Measurements from ENCODE around the gene SEPTIN10.
"Not testable (repeated sequence)": the region's sequence is repeated elsewhere in the genome, so short reads cannot be mapped to it uniquely, and the experiment has no call there.

The SEPTIN10 gene

GRCh38 chr2:109601783-109602182 is 12.0 kb downstream of the SEPTIN10 start:
- no peak for DNase-seq (ENCODE audit: low spot score)

- DNase-seq (ENCODE audit: low spot score): no peak
These were observed 16.5 kb downstream of the SEPTIN10 start for GRCh38 chr2:109597283-109597682.

DNA sequence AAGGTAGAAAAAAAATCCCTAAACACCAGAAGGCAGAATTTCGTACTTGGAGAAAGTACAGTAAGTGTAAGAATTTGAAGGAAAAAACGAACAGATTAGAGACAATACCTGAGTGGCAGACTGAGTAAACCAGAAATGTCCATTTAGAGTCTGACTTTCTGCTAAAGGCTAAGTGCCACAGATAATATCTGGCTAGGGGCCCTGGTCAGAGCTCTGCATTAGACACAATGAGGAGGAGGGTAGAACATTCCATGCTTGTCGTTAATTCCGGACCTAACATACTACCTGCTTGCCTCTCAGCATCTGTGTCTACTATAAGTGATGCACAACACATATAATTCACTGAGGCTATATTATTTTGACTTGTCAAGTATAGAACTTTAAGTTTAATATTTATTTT is 18.1 kb downstream of the SEPTIN10 start:
- DNase-seq (ENCODE audit: low spot score): no peak

GRCh38 chr2:109594246-109594885 is 19.4 kb downstream of the SEPTIN10 start:
- DNase-seq (ENCODE audit: low spot score): no peak

- no peak for DNase-seq (ENCODE audit: low spot score)
These were observed 20.9 kb downstream of the SEPTIN10 start for GRCh38 chr2:109592905-109593304.

DNA sequence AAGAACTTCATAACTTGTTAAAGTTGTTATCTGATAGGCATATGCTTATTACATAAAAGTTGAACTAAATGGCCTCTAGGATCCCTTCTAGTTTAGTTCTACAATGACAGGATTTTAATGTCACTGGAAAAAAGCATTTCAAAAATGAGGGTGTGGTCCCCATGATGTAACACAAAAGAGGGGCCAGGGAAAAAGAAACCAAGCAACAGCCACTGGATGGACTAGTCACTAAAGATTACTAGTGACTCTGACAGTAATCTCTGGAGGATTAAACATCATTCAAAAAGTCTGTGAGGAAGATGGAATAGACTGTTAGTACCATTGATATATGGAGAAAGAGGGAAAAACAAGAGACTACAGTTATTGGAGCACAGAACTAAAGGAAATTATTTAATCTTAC is 22.6 kb downstream of the SEPTIN10 start:
- DNase-seq (ENCODE audit: low spot score): peak; percentile 40

DNA sequence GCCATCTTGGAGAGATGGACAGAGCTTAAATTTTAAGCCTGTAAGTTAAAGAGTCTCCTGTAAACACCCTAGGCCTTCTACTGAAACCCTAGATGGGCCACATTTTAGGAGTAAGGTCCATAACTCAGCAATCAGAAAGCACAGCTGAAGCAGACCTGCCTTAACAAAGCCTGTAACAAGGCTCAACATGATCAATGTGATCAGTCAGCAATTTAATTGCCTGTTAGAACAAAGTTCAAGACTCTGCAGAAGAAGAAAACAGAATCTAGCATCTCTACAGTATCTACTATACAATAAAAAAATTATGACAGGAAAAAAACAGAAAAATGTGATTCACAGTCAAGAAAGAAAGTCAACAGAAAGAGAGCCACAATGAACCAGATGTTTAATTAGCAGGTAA is 27.1 kb downstream of the SEPTIN10 start:
- no peak for DNase-seq (ENCODE audit: low spot score)

- no peak for DNase-seq (ENCODE audit: low spot score)
These were observed 30.6 kb downstream of the SEPTIN10 start for GRCh38 chr2:109582928-109583895.

- DNase-seq (ENCODE audit: low spot score): not testable (repeated sequence)
These were observed 36.1 kb downstream of the SEPTIN10 start for GRCh38 chr2:109577630-109578029.

DNA sequence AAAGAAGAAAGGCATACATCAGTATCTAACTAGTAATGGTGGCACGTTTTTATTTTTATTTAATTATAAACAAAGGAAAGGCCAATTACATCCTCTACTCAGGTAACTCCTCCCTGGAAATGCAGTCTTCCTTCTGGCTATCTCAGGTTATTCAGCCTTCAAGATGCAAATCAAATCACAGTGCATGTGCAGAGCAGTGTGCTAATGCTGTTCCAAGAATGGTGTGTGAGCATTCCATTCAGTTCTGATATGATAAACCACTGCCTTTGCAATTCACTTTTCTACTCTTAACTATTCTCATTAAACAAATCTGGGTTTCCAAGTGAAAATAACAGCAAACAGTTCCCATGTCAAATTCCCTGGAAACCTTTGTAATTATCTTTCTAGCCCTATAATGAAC is 38.4 kb downstream of the SEPTIN10 start:
- no peak for DNase-seq (ENCODE audit: low spot score)

DNA sequence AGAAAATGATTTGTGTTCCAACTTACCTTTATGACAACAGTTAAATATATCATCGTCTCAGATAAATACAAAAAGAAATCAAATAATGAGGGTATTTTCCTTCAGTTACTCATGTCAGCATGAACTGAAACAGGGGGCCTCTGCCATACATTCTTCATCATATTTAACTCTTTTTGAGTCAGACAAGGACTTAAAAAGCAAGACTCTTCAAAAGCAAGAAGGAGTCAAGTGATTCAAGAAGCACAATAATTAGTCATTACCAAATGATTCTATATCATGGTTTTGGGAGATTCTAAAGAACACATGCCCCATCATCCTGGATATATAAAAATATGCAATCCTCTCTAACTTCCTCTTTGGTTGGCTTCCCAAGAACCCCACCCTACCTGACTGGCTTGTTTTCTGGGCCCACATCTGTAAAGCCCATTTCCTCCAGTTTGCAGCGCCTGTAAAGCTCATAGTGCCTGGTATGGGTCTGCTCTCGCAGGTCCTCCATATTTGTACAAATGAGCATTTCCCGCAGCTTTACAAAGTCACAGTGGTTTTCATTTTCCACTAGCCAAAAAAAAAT is 49.7 kb downstream of the SEPTIN10 start:
- no peak for DNase-seq (ENCODE audit: low spot score)

GRCh38 chr2:109563288-109563687 is 50.5 kb downstream of the SEPTIN10 start:
- no peak for DNase-seq (ENCODE audit: low spot score)

DNA sequence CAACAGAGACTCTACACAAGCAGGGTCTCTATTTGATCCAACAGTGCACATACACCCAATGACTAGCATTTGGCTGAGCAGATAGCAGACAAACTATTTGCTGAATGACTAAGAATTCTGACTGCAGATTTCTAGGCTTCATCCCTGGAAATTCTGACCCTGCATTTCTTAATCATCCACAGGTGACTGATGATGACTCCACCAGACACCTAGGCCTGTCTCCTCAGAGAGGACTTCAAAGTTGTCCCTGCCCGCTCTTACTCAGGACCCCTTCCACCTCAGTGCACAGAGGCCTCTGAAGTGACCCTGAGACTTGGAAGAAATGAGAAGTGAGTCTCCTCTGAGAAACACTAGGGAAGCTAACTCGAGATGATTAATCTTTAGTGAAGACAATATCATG is 51.3 kb downstream of the SEPTIN10 start:
- DNase-seq (ENCODE audit: low spot score): peak; percentile 18

DNA sequence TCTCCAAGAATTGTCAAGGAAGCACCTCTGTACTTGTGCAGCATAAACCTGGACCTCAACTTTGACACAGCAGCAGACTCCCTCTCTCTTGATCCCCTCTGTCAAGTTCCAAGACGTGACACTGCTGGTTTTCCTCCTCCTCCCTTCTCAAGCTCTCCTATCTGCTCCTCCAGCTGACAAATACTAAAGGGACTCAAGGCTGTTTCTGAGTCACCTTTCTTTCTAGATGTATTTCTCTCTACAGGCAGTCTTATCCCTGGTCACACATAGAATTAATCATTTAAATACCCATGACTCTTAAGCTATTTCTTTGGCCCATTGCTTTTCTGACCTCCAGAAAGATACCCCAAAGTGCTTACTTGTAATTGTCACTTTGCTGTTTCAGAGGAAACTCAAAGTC is 53.5 kb downstream of the SEPTIN10 start:
- DNase-seq (ENCODE audit: low spot score): peak; percentile 14

- peak; percentile 60 for DNase-seq (ENCODE audit: low spot score)
These were observed 55.5 kb downstream of the SEPTIN10 start for GRCh38 chr2:109558076-109558882.

DNA sequence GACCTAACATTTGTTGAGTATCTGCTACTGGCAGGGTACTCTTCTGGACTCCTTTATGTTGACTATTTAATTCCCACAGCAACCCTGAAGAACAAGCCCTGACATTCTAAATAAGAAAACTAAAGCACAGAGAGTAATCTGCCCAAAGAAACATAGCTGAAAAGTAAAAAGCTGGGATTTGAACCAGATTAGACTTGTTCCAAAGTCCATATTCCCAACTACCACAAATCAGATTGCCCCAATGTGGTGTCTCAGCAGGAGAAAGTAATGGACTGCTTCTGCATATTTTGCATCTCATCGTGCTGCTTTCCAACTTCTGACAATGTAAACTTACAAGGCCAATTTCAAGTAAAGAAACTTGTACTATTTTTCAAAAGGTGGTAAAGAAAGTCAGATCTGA is 56.5 kb downstream of the SEPTIN10 start:
- DNase-seq (ENCODE audit: low spot score): no peak

DNA sequence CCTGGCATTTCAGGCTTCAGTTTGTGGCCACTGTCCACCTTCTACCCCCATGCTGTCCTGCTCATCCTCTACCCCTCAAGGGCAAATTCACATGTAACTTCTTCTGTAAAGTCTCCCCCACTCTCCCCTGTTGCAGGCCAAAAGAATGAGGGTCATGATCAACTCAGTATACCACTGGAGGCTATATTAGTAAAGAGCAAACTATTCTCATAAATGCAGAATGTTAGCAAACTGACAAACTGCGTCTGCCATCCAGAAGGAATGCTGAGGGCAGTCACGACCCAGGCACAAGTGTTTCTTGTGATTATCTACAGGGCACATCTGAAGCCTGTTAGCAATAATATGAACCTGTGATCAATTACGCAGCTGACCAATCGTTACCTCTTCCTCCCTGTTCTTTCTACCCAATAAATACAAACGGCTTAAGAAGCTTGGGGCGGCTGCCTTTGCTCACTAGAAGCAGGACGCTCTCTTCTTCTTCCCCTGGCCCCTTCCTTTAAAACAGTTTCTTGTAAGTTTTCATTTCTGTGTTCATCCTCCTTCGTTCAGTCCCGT is 58.3 kb downstream of the SEPTIN10 start:
- no peak for DNase-seq (ENCODE audit: low spot score)

- no peak for DNase-seq (ENCODE audit: low spot score)
These were observed 59.0 kb downstream of the SEPTIN10 start for GRCh38 chr2:109554758-109555157.

DNA sequence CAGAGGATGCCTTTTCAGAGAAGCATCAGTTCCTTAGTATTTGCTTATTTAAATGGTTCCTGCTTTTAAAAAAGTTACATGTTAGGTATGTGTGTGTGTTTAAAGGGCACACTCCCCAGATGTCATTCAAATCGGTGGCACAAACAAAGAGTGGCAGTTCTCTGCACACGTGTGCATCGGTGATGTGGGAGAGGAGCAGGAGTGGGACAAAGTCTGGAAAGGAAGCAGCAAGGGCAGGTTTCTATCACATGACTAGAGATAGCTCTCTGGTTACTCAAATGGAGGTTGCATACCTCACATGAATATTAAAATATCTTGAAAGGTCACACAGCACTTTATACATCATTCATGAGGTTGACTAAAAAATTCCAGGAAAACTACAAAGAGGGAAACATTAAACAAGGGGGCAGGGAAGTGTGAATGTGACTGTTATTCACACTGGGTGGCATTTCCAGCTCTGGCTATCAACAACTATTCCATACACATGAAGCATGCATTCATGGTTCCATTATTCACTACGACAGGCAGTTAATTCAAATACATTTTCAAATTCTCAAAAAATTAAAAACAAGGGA is 64.7 kb downstream of the SEPTIN10 start:
- DNase-seq (ENCODE audit: low spot score): no peak

GRCh38 chr2:109547280-109547679 is 66.5 kb downstream of the SEPTIN10 start:
- no peak for DNase-seq (ENCODE audit: low spot score)

Measured in AG20443 (cell line).